Measurements from ENCODE around the gene BET1. TPM values are rescaled to one million over a fixed set of nuclear protein-coding genes. Genes with fewer than 3 reads are reported as not detected.
A peak's percentile ranks its signal among the peaks of the same experiment; 100 is the strongest.
"Not testable (repeated sequence)": the region's sequence is repeated elsewhere in the genome, so short reads cannot be mapped to it uniquely, and the experiment has no call there.

The BET1 gene, protein sequence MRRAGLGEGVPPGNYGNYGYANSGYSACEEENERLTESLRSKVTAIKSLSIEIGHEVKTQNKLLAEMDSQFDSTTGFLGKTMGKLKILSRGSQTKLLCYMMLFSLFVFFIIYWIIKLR
- total RNA-seq = 24.7 TPM

DNA sequence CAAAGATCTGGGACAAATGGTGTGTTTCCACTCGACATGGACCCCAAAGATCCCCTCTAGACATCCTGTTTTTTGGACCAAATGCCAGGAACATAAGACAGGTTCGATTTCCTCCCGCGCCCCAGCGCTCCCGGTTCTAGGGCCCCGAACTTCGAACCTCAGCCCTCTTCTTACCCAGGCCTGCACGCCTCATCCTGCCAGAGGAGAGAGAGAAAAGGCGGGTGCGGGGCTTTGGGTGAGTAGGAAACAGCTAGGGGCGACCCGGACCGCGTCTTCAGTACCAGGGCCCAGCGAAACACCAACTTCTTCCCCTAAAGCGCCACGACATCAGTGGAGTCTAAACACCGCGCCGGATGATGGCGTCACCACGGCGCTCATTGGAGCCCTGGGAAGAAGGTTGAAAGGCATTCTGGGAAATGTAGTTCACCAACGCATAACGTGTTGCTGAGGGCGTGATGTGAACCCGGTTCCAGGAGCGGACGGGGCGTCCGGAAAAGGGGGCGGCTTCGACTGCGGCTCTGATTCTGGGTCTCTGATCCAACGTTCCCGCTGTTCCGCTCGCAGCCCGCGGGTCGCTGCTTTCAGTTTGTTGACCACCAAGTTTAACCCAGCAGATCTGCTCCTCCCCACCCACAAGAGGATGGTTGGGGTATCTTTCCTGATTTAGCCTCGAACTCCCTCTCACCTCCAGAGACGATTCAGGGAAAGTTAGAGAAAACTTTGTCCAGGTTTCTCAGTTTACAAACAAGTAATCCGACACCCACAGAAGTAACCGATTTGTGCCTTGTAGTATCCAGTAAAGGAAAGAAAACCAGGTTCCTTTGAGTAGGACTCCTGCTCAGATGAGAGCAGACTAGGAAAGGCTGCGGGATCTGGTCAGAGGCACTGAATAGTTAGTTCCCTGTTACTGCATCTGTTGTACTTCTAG lies at the start of gene BET1:
TSS of gene BET1 (minus strand) at position 332 of the 928 bp plus-strand sequence. CDS start at position 193, 139 bp downstream.
- DNase-seq (ENCODE audit: low spot score) = peak; percentile 95

DNA sequence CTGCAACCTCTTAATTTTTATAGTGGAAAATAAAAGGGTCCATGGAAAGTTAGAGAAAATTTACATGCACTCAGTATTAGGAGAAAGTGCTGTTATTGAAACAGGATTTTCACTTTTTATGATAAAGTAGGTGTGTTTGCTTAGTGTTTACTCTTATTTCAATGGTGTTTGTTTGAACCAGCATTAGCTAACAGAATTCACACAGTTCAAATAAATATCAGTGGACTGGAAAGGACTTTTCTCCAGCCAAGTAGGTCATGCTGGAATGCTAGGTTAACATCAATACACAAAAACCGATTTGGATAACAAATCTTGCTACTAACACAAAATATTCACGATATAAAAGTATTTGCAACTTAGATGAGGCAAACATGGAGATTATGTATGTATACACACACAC lies 49.4 kb upstream of the BET1 start:
- no peak for DNase-seq (ENCODE audit: low spot score)

DNA sequence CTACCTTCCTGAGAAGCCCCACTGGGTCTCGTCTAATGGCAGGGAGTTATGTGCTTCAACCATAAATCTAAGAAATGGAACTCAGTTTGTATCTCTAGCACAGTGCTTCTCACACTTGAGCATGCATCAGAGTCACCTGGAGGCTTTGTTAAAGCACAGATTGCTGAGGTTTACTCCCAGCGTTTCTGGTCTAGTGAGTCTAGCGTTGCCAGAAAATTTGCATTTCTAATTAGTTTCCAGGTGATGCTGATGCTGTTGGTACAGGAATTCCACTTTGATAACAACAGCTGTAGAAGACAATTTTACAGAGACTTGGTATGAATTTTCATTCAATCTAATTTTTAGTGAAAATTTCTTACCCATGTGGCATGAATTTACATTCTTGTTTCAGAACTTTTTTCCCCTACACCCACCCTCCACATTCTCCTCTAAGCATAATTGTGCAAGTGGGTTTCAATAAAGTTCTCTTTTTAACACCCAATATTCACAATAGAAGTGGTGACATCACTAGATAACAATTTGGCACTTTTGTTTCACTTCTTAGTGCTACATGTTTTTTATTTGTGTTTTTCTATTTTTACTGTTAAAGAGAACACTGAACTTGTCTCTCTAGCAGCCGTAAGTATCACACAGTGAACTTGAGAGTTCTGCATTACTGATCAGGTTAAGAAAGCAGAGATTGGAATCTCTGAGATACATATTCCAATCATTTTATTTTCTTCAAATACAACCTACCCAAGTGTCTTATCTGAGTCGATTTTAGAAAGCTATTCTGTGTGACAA lies 48.4 kb upstream of the BET1 start:
- DNase-seq (ENCODE audit: low spot score) = no peak

DNA sequence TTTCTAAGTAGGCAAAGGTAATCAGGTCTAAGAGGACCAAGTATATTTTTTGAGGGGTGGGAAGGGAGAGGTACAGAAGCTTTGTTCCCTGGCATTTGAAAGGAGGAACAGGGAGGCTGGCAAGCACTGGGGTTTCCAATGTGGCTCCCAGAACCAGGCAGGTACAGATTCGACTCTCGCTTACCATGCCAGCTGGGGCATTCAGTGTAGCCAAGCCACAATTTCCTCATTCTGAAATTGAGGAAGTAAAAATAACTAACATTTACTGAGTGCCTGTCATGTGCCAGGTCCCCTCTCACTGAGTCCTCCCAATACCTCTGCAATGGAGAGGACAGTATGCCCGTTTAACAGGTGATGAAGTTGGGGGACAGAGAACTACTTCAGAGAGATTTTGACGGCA lies 45.9 kb upstream of the BET1 start:
- DNase-seq (ENCODE audit: low spot score) = no peak

DNA sequence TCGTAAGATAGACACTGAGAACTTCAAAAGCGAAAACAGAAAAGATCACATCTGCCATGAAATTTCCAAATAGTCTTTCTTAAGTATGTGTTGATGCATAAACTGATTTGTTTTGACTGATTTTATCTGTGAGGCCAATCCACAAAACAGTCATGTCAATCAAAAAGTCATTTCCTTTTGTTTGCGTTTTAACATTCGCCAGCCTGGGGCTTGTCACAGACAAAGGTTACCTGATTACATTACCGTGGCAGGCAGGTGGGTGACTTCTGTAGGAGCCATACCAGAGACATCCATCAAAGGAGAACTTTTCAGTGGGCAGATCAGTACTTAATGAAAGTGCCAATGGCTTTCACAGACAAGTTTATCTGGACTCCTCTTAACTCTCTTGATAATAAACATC lies 45.5 kb upstream of the BET1 start:
- DNase-seq (ENCODE audit: low spot score) = no peak

DNA sequence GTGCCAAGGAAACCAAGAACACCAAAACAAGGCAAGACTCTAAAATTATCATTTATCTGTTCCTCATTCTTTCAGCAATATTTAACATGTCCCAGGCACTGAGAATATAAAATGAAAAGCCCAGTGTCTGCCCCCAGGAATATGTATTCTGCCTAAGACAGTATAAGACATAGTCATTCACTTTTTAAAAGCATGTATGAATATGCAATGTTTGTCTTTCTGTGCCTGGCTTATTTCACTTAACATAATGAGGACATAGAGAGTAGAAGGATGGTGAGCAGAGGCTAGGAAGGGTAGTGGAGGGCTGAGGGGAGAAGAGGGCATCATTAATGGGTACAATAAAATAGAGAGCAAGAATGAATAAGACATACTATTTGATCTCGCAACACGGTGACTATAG lies 44.6 kb upstream of the BET1 start:
- no peak for DNase-seq (ENCODE audit: low spot score)

DNA sequence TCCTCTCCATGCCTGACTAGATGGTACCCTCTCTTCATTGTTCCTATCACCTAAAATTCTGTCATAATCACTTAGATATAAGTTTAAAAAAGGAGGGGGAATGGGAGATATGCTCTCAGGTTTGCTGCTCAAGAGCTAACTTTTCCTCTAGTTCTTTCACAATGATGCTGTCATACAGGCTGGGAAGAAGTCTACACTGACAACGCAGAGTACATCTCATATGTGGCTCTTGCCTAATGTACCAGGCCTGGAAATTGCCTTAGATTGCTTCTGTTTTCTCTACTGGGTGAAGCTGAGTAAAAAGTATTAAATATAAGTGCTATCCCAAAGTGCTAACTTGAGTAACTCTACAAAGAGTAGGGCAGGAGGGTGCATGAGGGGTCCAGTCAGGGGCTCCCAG lies 43.8 kb upstream of the BET1 start:
- no peak for DNase-seq (ENCODE audit: low spot score)

DNA sequence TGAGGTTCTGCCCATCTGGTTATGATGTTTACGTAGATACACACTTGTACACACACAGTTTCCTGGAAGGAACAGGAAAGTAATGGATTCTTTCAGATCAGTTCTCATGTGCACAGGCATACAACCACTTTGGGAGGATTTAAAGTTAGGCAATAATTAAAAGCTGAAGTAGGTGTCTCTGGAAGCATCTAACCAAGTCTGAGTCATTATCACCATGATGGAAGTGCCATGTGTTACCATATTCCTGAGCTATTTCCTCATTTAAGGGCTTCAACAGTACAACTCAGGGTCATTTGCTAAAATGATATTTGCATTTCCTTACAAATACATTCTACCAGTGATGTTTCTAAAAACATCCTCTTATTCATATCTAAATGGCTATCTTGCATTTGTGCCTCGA lies 41.4 kb upstream of the BET1 start:
- DNase-seq (ENCODE audit: low spot score) = no peak

DNA sequence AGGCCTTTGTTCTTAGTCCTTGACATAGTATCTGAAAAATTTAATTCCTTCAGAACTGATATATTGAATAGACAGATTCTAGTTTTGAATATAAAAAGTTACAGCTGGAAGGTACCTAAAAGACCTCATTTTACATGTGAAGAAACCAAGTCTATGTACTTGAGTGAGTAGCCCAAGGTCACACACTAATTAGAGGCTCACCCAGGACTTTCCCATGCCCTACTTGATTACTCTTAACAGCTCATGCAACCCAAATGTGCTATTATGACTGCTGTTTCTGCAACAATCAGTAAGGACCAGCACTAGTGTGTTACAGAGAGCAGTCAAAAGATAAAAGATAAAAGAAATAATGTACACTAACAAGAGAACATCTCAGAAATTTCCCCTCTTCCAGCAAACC lies 40.7 kb upstream of the BET1 start:
- DNase-seq (ENCODE audit: low spot score) = no peak

DNA sequence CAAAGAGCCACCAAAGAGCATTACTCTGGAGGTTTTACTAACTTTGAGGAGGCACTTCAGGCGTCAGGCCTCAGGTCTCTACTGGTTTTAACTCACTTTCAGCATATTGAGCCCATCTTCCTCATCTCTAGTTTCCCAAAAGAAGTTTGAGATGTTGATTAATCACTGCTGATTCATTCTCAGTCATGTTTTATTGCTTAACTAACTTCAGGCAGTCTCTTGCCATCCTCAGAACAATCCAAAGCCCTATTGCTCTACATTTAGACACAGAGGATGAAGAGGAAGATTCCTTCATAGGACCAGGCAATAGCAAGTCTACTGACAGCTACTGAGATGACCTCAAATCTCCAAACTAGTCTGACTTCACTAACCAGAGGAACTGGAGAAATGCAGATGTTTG lies 39.1 kb upstream of the BET1 start:
- DNase-seq (ENCODE audit: low spot score) = no peak

DNA sequence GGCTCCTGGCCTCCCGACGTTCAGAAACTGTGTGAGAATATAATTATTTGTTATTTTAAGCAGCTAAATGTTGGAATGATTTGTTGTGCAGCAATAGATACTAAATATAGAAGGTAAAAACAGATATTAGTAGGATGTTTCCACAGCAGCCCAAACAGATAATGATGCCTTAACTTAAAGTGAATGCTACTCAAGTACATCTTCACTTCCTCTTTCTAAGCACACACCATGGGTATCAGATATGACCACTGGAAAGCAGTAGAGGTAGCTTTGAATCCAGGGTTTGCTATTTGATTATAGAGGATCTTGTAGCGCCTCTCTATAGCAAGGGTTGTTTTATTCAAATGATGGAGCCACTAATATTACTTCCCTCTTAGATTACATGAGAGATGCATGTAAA lies 38.2 kb upstream of the BET1 start:
- DNase-seq (ENCODE audit: low spot score) = no peak

DNA sequence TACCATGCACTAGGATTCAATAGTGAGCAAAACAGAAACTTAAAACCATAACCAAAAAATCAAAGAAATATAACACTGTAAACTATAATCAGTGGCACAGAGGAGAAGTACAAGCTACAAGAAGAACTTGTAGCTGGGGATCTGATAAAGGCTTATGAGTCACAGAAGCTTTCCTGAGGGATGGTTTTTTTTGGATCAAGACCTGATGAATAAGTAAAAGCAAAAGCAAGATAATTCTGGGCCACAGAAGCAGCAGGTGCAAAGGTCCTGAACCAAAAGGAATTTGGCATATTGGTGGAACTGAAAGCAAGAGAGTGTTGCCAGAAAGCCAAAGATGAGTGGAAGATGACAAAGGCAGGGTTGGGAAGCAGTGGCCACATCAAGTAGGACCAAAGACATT lies 37.4 kb upstream of the BET1 start:
- DNase-seq (ENCODE audit: low spot score) = no peak

DNA sequence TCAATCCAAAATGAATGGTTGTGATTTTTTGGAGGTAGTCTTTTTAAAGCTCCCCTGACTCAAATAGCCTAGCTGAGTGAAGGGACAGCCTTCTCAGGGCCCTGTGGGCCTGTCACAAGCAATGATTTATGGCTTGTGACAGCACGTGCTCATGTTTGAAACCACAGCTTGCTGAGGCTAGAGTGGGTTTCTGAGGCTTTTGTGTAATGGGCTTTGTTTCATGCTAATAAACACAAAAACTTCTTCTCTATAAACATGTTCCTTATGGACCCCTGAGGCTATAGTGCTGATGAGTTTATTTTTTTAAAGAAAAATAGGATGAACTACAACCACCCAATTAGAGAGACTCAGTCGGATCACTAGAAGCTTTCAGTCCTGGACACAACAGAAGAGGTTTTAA lies 36.1 kb upstream of the BET1 start:
- no peak for DNase-seq (ENCODE audit: low spot score)

DNA sequence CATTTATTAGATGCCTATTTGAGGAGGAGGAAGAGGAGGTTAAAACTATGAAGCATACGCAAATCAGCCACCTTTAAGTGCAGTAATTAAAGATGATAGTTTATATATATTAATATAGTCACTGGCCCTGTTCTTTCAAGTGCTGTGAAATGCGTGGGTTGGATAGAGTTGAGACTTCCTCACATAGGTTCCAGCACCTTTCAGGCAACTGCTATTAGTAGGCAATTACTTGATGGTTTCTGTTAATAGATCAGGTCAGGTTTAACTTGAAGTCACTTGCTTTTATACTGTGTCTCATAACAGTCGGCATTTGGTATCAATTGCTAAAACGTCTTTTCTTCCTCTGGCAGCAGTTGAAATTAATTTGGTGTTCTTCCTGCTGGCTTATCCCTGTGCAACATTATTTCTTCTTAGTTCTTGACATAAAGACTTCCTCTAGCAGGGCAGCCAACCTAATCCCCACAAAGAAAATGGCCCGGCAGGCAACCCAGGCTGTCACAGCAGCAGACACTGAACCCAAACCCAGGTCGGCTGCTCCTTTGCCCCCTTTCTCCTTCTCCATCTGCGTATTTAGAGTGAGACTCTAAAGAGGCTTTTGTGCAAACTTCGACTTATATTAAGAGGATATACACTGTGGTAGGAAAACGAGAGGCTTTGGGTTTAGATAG lies 35.3 kb upstream of the BET1 start:
- no peak for DNase-seq (ENCODE audit: low spot score)

DNA sequence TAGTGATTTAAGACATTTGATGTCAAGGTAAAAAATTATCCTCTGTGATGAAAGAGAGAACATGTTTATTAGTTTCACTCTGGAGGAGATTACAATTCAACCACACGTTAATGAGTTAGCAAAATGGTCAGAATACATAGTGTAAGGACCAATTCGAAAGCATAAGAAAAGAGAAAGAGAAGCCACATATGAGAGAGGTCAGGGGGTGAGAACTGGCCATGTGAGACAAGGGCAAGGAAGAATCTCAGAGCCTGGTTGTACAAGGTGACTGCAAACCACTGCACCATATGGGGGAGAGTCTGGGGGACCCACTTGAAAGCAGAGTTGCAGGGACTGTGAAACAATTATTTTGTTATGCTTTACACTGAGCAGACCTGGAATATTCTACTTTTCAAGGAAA lies 27.7 kb upstream of the BET1 start:
- DNase-seq (ENCODE audit: low spot score) = no peak

DNA sequence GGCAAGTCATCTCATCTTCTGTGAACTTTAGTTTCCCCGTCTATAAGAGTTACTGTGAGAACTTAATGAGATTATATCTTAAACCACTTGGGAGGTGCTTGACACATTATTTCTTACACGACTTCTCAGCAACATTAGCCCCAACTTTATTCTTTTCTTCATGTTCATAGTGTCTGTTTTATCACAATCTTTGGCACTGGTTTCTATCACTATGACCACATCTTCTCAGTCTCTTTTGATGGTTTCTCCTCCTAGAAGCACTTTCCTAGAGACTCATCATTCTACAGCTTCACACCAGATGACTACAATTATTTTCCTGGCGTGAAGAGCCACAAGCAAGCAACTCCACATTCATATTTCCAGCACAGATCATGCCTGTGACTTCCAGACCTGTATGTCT lies 26.5 kb upstream of the BET1 start:
- DNase-seq (ENCODE audit: low spot score) = no peak

DNA sequence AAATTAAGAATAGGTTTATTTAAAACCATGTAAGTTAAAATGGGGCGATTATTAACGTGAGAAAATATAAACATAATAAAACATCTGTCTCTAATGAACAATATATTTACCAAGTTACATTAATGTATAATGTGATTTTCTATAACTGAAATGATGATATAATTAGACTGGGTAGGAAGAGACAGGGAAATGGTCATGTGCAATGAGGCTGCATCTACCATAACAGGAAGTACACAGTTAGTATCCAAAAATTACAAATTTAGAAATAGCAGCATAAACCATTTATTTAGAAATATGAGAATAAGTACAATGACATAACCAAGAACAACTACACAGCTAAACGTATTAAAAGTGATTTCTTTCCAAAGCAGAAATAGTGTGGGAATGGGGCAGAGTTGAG lies 25.8 kb upstream of the BET1 start:
- no peak for DNase-seq (ENCODE audit: low spot score)

DNA sequence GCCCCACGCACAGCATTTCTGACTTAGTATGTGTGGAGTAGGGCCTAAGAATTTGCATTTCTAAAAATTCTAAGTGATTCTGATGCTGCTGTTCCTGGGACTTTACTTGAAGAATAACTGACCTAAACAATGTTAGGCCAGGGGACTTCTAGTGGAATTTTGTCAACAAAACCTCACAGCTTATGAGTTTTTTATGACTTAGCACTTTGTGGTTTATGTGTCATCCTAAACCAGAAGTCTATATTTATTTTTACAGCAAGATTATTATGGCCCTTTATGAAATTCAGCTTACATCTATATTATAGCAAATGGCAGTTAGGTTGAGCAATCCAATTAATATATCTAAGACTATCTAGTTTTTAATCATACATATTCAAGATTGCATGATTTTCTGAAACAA lies 24.6 kb upstream of the BET1 start:
- DNase-seq (ENCODE audit: low spot score) = no peak

DNA sequence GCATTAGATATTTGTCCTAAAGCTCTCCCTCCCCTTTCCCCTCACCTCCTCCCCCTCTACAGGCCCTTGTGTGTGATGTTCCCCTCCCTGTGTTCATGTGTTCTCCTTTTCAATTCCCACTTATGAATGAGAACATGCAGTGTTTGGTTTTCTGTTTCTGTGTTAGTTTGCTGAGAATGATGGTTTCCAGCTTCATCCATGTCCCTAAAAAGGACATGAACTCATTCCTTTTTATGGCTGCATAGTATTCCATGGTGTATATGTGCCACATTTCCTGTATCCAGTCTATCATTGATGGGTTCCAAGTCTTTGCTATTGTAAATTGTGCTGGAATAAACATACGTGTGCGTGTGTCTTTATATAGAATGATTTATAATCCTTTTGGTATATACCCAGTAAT lies 22.5 kb upstream of the BET1 start:
- not testable (repeated sequence) for DNase-seq (ENCODE audit: low spot score)

DNA sequence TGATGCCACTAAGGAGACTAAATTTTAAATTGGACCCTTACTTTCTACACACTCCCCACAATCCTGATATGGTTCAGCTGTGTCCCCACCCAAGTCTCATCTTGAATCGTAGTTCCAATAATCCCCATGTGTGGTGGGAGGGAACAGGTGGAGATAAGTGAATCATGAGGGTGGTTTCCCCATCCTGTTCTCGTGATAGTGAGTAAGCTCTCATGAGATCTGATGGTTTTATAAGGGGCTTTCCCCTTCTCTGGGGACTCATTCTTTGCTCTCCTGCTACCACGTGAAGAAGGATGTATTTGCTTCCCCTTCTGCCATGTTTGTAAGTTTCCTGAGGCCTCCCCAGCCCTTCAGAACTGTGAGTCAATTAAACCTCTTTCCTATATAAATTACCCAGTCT lies 18.4 kb upstream of the BET1 start:
- no peak for DNase-seq (ENCODE audit: low spot score)

DNA sequence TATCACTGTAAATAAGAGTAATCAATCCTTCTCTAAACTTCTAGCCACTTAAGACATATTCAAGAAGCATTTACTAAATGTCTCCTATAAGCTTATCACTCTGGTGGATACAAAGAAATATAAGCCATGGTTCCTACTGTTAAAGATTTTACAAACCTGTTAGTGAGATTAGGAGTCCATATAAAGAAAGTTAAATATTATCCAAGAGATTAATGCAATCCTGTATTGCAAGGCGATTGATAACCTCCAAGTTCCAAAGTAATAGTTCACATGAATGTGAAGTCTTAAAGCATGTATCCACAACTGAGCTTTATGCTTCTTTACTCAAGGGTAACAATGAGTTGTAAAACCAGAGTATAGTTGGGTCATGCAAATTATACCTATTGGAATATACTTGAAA lies 12.6 kb upstream of the BET1 start:
- DNase-seq (ENCODE audit: low spot score) = no peak

DNA sequence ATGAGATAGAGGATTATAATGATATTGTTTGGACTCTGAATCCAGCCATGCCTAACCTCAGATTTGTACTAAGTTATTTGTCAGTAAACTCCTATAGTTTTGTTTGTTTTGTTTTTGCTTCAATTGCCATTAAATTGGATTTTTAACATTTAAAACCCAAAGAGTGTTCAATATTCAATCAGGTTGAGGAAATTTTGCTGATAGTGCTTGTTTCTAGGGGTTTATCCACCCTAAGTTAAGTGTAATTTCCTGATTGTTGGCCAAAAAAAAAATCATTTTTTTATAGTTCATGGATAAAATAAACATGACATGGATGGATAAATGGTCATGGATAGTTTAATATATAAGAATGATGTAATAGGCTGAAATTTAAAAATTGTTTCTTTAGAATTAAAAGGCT lies 11.4 kb upstream of the BET1 start:
- no peak for DNase-seq (ENCODE audit: low spot score)
